WTC11 (cell line): ENCODE results near the gene TRABD. TPM values are rescaled to one million over a fixed set of nuclear protein-coding genes. Genes with fewer than 3 reads are reported as not detected.
"Not testable (repeated sequence)": the region's sequence is repeated elsewhere in the genome, so short reads cannot be mapped to it uniquely, and the experiment has no call there.

ENCODE experiments used
- ATAC-seq: fragments of 200-7000 bp; cut with Tn5 transposase; 2 replicates; pipeline ENCODE4 v1.10.0; 2021; ENCODE audit warnings: mild to moderate bottlenecking, moderate library complexity
- CTCF ChIA-PET: fragments of 300-600 bp; sonication (Branson Sonifier 250); formaldehyde crosslinking; loops from one replicate; lab custom pipeline; 2021; ENCODE audit warnings: antibody characterized with exemption; lab: Charles Lee
- POLR2A ChIA-PET: fragments of 350-600 bp; sonication (Branson Sonifier 250); formaldehyde crosslinking; loops from one replicate; lab custom pipeline; 2021; ENCODE audit warnings: antibody characterized with exemption; lab: Charles Lee
- DNase-seq: peaks from one replicate; pipeline ENCODE4 v3.0.0; 2021; ENCODE audit warnings: low spot score
- H3K27ac Mint-ChIP-seq: 2 replicates; pipeline ENCODE4 v1.8.0; 2021; ENCODE audit warnings: mixed read lengths
- H3K27me3 Mint-ChIP-seq: 2 replicates; pipeline ENCODE4 v1.8.0; 2021; ENCODE audit warnings: low read depth, mild to moderate bottlenecking, moderate library complexity, mixed read lengths
- H3K36me3 Mint-ChIP-seq: 2 replicates; pipeline ENCODE4 v1.8.0; 2021; ENCODE audit warnings: mixed read lengths
- H3K4me1 Mint-ChIP-seq: 2 replicates; pipeline ENCODE4 v1.8.0; 2022; ENCODE audit warnings: mixed read lengths
- H3K4me3 Mint-ChIP-seq: 2 replicates; pipeline ENCODE4 v1.8.0; 2021; ENCODE audit warnings: mild to moderate bottlenecking, moderate library complexity, mixed read lengths
- H3K9me3 Mint-ChIP-seq: 2 replicates; pipeline ENCODE4 v1.8.0; 2021; ENCODE audit warnings: mixed read lengths
- ATF1 ChIP-seq: sonication (generic); formaldehyde crosslinking; IDR thresholded peaks from 2 replicates; pipeline ENCODE4 v1.8.1; 2023; ENCODE audit warnings: mild to moderate bottlenecking, moderate library complexity, missing genetic modification reagents
- ETV6 ChIP-seq: sonication (generic); formaldehyde crosslinking; IDR thresholded peaks from 2 replicates; pipeline ENCODE4 v1.8.1; 2022; ENCODE audit warnings: mild to moderate bottlenecking, missing genetic modification reagents
- FOXP1 ChIP-seq: sonication (generic); formaldehyde crosslinking; IDR thresholded peaks from 2 replicates; pipeline ENCODE4 v1.8.0; 2022; ENCODE audit warnings: missing genetic modification reagents, mild to moderate bottlenecking, moderate library complexity, borderline replicate concordance
- MXD4 ChIP-seq: fragments of 250-450 bp; sonication (Bioruptor Pico); IDR thresholded peaks from 2 replicates; pipeline ENCODE4 v1.8.0; 2021; ENCODE audit warnings: mild to moderate bottlenecking, moderate library complexity, borderline replicate concordance
- SOX15 ChIP-seq: fragments of 250-450 bp; sonication (Bioruptor Pico); IDR thresholded peaks from 2 replicates; pipeline ENCODE4 v1.9.0; 2021; ENCODE audit warnings: mild to moderate bottlenecking
- TP53 ChIP-seq: sonication (generic); formaldehyde crosslinking; IDR thresholded peaks from 2 replicates; pipeline ENCODE4 v1.8.1; 2023; ENCODE audit warnings: mild to moderate bottlenecking, missing genetic modification reagents
- ZNF219 ChIP-seq: sonication (generic); formaldehyde crosslinking; IDR thresholded peaks from 2 replicates; pipeline ENCODE4 v1.8.0; 2023; ENCODE audit warnings: missing genetic modification reagents, mild to moderate bottlenecking, borderline replicate concordance
- ZNF317 ChIP-seq: sonication (generic); formaldehyde crosslinking; IDR thresholded peaks from 2 replicates; pipeline ENCODE4 v1.8.1; 2023; ENCODE audit warnings: low read depth, mild to moderate bottlenecking, moderate library complexity, missing genetic modification reagents, borderline replicate concordance
- ZNF671 ChIP-seq: fragments of 250-450 bp; sonication (Bioruptor Pico); IDR thresholded peaks from 2 replicates; pipeline ENCODE4 v1.8.0; 2021; ENCODE audit warnings: mild to moderate bottlenecking
- total RNA-seq: library from RNA; stranded (reverse); gene quantifications from 3 replicates; pipeline ENCODE4 v1.2.3, GENCODE V29; 2021
- TF ChIP-seq, protein P1 (sequence below): sonication (generic); formaldehyde crosslinking; IDR thresholded peaks from 2 replicates; pipeline ENCODE4 v1.8.0; 2022; ENCODE audit warnings: mild to moderate bottlenecking, missing genetic modification reagents
- TF ChIP-seq, protein P2 (sequence below): sonication (generic); formaldehyde crosslinking; IDR thresholded peaks from 2 replicates; pipeline ENCODE4 v1.8.1; 2023; ENCODE audit warnings: mild to moderate bottlenecking, moderate library complexity, missing genetic modification reagents
- TF ChIP-seq, protein P3 (sequence below): sonication (generic); formaldehyde crosslinking; conservative IDR thresholded peaks from 2 replicates; pipeline ENCODE4 v1.8.1; 2022; ENCODE audit warnings: mild to moderate bottlenecking, missing genetic modification reagents
- TF ChIP-seq, protein P4 (sequence below): fragments of 250-450 bp; sonication (Bioruptor Pico); IDR thresholded peaks from 2 replicates; pipeline ENCODE4 v2.1.2; 2022; ENCODE audit warnings: mild to moderate bottlenecking, moderate library complexity
- TF ChIP-seq, protein P5 (sequence below): sonication (generic); formaldehyde crosslinking; conservative IDR thresholded peaks from 2 replicates; pipeline ENCODE4 v1.8.1; 2023; ENCODE audit warnings: mild to moderate bottlenecking, low read depth, missing genetic modification reagents, moderate library complexity
- TF ChIP-seq, protein P6 (sequence below): sonication (generic); formaldehyde crosslinking; IDR thresholded peaks from 2 replicates; pipeline ENCODE4 v1.8.0; 2023; ENCODE audit warnings: mild to moderate bottlenecking, missing genetic modification reagents

The TRABD gene
- total RNA-seq, 1 experiment from 2014 or later = 90.4 TPM

DNA sequence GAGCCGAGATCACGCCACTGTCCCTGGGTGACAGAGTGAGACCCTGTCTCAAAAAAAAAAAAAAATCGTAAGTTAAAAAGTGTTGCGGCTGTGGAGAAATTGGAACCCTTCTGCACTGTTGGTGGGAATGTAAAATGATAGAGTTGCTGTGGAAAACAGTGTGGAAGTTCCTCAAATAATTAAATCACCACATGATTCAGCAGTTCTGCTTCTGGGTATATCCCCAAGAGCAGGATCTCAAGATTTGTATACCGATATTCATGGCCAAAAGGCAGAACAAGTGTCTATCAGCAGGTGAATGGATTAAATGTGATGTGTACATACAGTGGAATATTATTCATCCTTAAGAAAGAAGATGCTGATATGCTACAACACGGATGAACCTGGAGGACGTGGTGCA is 18.9 kb downstream of the TRABD start:
- TF ChIP-seq SOX15 (CRISPR knock-in tag) (no peak), ZNF671 (CRISPR knock-in tag) (no peak), ATF1 (CRISPR knock-in tag) (no peak), ETV6 (no peak), ZNF317 (CRISPR knock-in tag) (no peak), FOXP1 (CRISPR knock-in tag) (no peak), MXD4 (CRISPR knock-in tag) (no peak), ZNF219 (CRISPR knock-in tag) (no peak), TP53 (CRISPR knock-in tag) (no peak)
- TF ChIP-seq, protein P1, sequence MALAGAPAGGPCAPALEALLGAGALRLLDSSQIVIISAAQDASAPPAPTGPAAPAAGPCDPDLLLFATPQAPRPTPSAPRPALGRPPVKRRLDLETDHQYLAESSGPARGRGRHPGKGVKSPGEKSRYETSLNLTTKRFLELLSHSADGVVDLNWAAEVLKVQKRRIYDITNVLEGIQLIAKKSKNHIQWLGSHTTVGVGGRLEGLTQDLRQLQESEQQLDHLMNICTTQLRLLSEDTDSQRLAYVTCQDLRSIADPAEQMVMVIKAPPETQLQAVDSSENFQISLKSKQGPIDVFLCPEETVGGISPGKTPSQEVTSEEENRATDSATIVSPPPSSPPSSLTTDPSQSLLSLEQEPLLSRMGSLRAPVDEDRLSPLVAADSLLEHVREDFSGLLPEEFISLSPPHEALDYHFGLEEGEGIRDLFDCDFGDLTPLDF (CRISPR knock-in tag) = no peak
- TF ChIP-seq, protein P2, sequence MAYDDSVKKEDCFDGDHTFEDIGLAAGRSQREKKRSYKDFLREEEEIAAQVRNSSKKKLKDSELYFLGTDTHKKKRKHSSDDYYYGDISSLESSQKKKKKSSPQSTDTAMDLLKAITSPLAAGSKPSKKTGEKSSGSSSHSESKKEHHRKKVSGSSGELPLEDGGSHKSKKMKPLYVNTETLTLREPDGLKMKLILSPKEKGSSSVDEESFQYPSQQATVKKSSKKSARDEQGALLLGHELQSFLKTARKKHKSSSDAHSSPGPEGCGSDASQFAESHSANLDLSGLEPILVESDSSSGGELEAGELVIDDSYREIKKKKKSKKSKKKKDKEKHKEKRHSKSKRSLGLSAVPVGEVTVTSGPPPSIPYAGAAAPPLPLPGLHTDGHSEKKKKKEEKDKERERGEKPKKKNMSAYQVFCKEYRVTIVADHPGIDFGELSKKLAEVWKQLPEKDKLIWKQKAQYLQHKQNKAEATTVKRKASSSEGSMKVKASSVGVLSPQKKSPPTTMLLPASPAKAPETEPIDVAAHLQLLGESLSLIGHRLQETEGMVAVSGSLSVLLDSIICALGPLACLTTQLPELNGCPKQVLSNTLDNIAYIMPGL (CRISPR knock-in tag) = no peak
- TF ChIP-seq, protein P3, sequence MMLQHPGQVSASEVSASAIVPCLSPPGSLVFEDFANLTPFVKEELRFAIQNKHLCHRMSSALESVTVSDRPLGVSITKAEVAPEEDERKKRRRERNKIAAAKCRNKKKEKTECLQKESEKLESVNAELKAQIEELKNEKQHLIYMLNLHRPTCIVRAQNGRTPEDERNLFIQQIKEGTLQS (CRISPR knock-in tag) = no peak
- TF ChIP-seq, protein P4, sequence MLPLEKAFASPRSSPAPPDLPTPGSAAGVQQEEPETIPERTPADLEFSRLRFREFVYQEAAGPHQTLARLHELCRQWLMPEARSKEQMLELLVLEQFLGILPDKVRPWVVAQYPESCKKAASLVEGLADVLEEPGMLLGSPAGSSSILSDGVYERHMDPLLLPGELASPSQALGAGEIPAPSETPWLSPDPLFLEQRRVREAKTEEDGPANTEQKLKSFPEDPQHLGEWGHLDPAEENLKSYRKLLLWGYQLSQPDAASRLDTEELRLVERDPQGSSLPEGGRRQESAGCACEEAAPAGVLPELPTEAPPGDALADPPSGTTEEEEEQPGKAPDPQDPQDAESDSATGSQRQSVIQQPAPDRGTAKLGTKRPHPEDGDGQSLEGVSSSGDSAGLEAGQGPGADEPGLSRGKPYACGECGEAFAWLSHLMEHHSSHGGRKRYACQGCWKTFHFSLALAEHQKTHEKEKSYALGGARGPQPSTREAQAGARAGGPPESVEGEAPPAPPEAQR (CRISPR knock-in tag) = no peak
- TF ChIP-seq, protein P5, sequence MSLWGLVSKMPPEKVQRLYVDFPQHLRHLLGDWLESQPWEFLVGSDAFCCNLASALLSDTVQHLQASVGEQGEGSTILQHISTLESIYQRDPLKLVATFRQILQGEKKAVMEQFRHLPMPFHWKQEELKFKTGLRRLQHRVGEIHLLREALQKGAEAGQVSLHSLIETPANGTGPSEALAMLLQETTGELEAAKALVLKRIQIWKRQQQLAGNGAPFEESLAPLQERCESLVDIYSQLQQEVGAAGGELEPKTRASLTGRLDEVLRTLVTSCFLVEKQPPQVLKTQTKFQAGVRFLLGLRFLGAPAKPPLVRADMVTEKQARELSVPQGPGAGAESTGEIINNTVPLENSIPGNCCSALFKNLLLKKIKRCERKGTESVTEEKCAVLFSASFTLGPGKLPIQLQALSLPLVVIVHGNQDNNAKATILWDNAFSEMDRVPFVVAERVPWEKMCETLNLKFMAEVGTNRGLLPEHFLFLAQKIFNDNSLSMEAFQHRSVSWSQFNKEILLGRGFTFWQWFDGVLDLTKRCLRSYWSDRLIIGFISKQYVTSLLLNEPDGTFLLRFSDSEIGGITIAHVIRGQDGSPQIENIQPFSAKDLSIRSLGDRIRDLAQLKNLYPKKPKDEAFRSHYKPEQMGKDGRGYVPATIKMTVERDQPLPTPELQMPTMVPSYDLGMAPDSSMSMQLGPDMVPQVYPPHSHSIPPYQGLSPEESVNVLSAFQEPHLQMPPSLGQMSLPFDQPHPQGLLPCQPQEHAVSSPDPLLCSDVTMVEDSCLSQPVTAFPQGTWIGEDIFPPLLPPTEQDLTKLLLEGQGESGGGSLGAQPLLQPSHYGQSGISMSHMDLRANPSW (CRISPR knock-in tag) = no peak
- TF ChIP-seq, protein P6, sequence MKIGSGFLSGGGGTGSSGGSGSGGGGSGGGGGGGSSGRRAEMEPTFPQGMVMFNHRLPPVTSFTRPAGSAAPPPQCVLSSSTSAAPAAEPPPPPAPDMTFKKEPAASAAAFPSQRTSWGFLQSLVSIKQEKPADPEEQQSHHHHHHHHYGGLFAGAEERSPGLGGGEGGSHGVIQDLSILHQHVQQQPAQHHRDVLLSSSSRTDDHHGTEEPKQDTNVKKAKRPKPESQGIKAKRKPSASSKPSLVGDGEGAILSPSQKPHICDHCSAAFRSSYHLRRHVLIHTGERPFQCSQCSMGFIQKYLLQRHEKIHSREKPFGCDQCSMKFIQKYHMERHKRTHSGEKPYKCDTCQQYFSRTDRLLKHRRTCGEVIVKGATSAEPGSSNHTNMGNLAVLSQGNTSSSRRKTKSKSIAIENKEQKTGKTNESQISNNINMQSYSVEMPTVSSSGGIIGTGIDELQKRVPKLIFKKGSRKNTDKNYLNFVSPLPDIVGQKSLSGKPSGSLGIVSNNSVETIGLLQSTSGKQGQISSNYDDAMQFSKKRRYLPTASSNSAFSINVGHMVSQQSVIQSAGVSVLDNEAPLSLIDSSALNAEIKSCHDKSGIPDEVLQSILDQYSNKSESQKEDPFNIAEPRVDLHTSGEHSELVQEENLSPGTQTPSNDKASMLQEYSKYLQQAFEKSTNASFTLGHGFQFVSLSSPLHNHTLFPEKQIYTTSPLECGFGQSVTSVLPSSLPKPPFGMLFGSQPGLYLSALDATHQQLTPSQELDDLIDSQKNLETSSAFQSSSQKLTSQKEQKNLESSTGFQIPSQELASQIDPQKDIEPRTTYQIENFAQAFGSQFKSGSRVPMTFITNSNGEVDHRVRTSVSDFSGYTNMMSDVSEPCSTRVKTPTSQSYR = no peak
- H3K9me3 Mint-ChIP-seq = peaks cover 4% of the 10 kb centered on the region; the same call in 1 of the 2 replicates
- no peak overlapping the region for H3K4me3 Mint-ChIP-seq
- no peaks in the 10 kb centered on the region for H3K27me3 Mint-ChIP-seq
- no peak overlapping the region; the same call in 1 of the 2 replicates for H3K27ac Mint-ChIP-seq
- DNase-seq (no peak), ATAC-seq (no peak)
- ChIA-PET POLR2A (no interaction called here), CTCF (no interaction called here)
- peaks cover 17% of the 10 kb centered on the region for H3K36me3 Mint-ChIP-seq
- H3K4me1 Mint-ChIP-seq = peaks cover 9% of the 10 kb centered on the region

DNA sequence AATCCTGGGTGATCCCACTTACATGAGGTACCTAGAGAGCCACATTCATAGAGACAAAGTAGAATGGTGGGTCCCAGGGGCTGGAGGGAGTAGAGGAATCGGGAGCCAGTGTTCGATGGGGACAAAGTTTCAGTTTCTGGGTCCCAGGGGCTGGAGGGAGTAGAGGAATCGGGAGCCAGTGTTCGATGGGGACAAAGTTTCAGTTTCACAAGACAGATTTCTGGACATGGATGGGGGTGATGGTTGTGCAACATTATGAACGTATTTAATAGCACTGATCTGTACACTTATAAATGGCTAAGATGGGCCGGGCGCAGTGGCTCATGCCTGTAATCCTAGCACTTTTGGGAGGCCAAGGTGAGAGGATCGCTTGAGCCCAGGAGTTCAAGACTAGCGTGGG is 19.3 kb downstream of the TRABD start:
- H3K9me3 Mint-ChIP-seq, ATAC-seq, H3K4me3 Mint-ChIP-seq, DNase-seq, H3K27me3 Mint-ChIP-seq, H3K27ac Mint-ChIP-seq, H3K4me1 Mint-ChIP-seq, POLR2A ChIA-PET: not testable (repeated sequence)
- peaks cover 20% of the 10 kb centered on the region for H3K36me3 Mint-ChIP-seq
- CTCF ChIA-PET = interaction anchor here (3.0 kb wide), 1 partner anchor 54 kb away, joined by 19 read pairs; no protein-coding TSS in a partner anchor
